Panc1 (cell line): ENCODE measurements around the gene FBXW7. TPM values are rescaled to one million over a fixed set of nuclear protein-coding genes. Genes with fewer than 3 reads are reported as not detected.
A peak's percentile ranks its signal among the peaks of the same experiment; 100 is the strongest.

Experiments used
- ATAC-seq: fragments of 200-7000 bp; cut with Tn5 transposase; 2 replicates; pipeline ENCODE4 v1.9.1; 2020; ENCODE audit warnings: mild to moderate bottlenecking, moderate library complexity
- BruUV-seq: library from RNA; stranded (reverse); fragments of 400-500 nt; replicated peaks from 2 replicates; lab custom pipeline; 2021; lab: Mats Ljungman, UMichigan
- CTCF ChIA-PET: fragments of 300-600 bp; sonication (Branson Sonifier 250); formaldehyde crosslinking; loops from one replicate; lab custom pipeline; 2022; ENCODE audit warnings: antibody characterized with exemption; lab: Charles Lee
- POLR2A ChIA-PET: fragments of 300-600 bp; sonication (Branson Sonifier 250); formaldehyde crosslinking; loops from one replicate; lab custom pipeline; 2022; ENCODE audit warnings: antibody characterized with exemption; lab: Charles Lee
- DNase-seq: peaks from one replicate; pipeline ENCODE4 v3.0.0-alpha.2; 2010; ENCODE audit warnings: low read depth, low spot score
- H3K27ac ChIP-seq: 2 replicates; pipeline ENCODE4 v1.5.1; 2011; ENCODE audit warnings: mild to moderate bottlenecking, low read length, inconsistent platforms
- H3K27me3 ChIP-seq: fragments of 200-500 bp; sonication (Bioruptor generic); 2 replicates; pipeline ENCODE4 v1.6.0; 2014; ENCODE audit warnings: low read length, inconsistent platforms; ENCODE audit not compliant: control insufficient read depth, insufficient read depth
- H3K36me3 ChIP-seq: fragments of 200-500 bp; sonication (Bioruptor generic); 2 replicates; pipeline ENCODE4 v1.5.1; 2014; ENCODE audit warnings: inconsistent platforms, mild to moderate bottlenecking, low read length, moderate library complexity; ENCODE audit not compliant: control insufficient read depth, insufficient read depth
- H3K4me1 ChIP-seq: 2 replicates; pipeline ENCODE4 v1.5.1; 2011; ENCODE audit warnings: inconsistent platforms, mild to moderate bottlenecking, low read length, moderate library complexity; ENCODE audit not compliant: control insufficient read depth, insufficient read depth
- H3K4me3 ChIP-seq, 2 experiments: 2 replicates each; pipeline ENCODE4 v1.5.1; 2011 to 2012; ENCODE audit warnings: low read depth in 2 of 2, low read length in 2 of 2, mild to moderate bottlenecking in 2 of 2, inconsistent platforms in 1 of 2, moderate library complexity in 1 of 2
- H3K9me3 ChIP-seq: fragments of 200-500 bp; sonication (Bioruptor generic); 2 replicates; pipeline ENCODE4 v1.5.1; 2014; ENCODE audit warnings: low read depth, mild to moderate bottlenecking, inconsistent platforms, low read length, moderate library complexity; ENCODE audit not compliant: control insufficient read depth, insufficient read depth
- POLR2AphosphoS5 ChIP-seq: IDR thresholded peaks from 2 replicates; pipeline ENCODE4 v1.6.1; 2012; ENCODE audit warnings: mild to moderate bottlenecking, low read depth, low read length, moderate library complexity
- SIN3A ChIP-seq: IDR thresholded peaks from 2 replicates; pipeline ENCODE4 v1.6.1; 2012; ENCODE audit warnings: low read depth, mild to moderate bottlenecking, low read length, moderate library complexity, borderline replicate concordance; ENCODE audit not compliant: insufficient read depth
- TCF7L2 ChIP-seq: IDR thresholded peaks from 2 replicates; pipeline ENCODE4 v1.6.1; 2011; ENCODE audit warnings: mild to moderate bottlenecking, low read depth, low read length, inconsistent platforms
- in situ Hi-C: cut with HindIII; loops from 2 replicates; pipeline ENCODE4 v1.10.0; 2016; ENCODE audit warnings: low sequenced_read_pairs, low pct_unique_long_range_greater_than_20kb
- intact Hi-C: fragments of 100-400 bp; cut with micrococcal nuclease; formaldehyde crosslinking; loops from one replicate; pipeline ENCODE4 v1.10.0; 2022; ENCODE audit not compliant: unreplicated experiment
- total RNA-seq: library from RNA; stranded (reverse); gene quantifications from one replicate; pipeline ENCODE4 v1.2.1, GENCODE V29; 2021; ENCODE audit not compliant: unreplicated experiment
- TF ChIP-seq, protein P1 (sequence below), 2 experiments: IDR thresholded peaks; 2 replicates each; pipeline ENCODE4 v1.6.1; 2011 to 2012; ENCODE audit warnings: low read depth in 2 of 2, control low read depth in 1 of 2, low read length in 1 of 2, mild to moderate bottlenecking in 1 of 2, moderate library complexity in 1 of 2; ENCODE audit not compliant: insufficient read depth in 1 of 2
- TF ChIP-seq, protein P2 (sequence below): fragments of 450-650 bp; IDR thresholded peaks from 2 replicates; pipeline ENCODE4 v1.5.1; 2017; ENCODE audit warnings: mild to moderate bottlenecking

Gene FBXW7
- total RNA-seq, 1 experiment from 2014 or later, result 16.2 TPM

DNA sequence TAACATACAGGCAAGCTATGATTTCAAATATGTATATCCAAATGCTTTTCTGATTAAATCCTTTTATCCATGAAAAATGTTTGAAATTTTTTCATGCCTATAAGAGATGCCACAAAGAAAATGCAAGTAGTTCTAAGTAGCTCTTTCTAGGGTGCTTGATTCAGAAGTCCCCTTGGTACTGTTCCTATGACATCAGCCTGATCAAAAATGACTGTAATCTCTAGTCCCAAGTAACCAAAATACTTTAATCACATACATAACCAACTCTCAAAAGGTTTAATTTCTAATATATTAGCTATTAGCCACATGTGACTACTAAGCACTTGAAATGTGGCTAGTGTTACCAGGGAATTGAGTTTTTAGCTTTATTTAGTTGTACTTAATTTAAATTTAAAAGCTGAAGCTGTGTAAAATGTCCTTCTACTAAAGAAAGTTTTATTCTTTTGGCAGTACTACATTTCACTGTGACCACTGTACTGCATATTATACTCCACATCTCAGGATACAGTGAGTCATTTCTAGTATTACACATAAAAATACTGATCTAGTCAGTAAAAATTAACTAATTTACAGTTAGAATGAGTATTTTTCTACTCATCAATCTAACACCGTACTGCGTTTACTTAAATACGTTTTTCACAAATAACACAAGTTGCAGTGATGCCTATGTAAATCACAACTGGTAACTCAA, 33.9 kb downstream of the FBXW7 start:
- no peak overlapping the region for H3K4me3 ChIP-seq
- TF ChIP-seq, protein P1, sequence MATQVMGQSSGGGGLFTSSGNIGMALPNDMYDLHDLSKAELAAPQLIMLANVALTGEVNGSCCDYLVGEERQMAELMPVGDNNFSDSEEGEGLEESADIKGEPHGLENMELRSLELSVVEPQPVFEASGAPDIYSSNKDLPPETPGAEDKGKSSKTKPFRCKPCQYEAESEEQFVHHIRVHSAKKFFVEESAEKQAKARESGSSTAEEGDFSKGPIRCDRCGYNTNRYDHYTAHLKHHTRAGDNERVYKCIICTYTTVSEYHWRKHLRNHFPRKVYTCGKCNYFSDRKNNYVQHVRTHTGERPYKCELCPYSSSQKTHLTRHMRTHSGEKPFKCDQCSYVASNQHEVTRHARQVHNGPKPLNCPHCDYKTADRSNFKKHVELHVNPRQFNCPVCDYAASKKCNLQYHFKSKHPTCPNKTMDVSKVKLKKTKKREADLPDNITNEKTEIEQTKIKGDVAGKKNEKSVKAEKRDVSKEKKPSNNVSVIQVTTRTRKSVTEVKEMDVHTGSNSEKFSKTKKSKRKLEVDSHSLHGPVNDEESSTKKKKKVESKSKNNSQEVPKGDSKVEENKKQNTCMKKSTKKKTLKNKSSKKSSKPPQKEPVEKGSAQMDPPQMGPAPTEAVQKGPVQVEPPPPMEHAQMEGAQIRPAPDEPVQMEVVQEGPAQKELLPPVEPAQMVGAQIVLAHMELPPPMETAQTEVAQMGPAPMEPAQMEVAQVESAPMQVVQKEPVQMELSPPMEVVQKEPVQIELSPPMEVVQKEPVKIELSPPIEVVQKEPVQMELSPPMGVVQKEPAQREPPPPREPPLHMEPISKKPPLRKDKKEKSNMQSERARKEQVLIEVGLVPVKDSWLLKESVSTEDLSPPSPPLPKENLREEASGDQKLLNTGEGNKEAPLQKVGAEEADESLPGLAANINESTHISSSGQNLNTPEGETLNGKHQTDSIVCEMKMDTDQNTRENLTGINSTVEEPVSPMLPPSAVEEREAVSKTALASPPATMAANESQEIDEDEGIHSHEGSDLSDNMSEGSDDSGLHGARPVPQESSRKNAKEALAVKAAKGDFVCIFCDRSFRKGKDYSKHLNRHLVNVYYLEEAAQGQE (IDR thresholded peaks at IDR 0.05; ENCODE audit: insufficient read depth in 1 of 2, low read depth in 2 of 2, low read length in 1 of 2), result no peak
- TF ChIP-seq POLR2AphosphoS5, result no peak
- TF ChIP-seq SIN3A, result no peak
- no peak for TF ChIP-seq TCF7L2
- TF ChIP-seq, protein P2, sequence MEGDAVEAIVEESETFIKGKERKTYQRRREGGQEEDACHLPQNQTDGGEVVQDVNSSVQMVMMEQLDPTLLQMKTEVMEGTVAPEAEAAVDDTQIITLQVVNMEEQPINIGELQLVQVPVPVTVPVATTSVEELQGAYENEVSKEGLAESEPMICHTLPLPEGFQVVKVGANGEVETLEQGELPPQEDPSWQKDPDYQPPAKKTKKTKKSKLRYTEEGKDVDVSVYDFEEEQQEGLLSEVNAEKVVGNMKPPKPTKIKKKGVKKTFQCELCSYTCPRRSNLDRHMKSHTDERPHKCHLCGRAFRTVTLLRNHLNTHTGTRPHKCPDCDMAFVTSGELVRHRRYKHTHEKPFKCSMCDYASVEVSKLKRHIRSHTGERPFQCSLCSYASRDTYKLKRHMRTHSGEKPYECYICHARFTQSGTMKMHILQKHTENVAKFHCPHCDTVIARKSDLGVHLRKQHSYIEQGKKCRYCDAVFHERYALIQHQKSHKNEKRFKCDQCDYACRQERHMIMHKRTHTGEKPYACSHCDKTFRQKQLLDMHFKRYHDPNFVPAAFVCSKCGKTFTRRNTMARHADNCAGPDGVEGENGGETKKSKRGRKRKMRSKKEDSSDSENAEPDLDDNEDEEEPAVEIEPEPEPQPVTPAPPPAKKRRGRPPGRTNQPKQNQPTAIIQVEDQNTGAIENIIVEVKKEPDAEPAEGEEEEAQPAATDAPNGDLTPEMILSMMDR, result no peak
- H3K4me1 ChIP-seq, result no peaks in the 10 kb centered on the region; the same call in 1 of the 2 replicates
- H3K36me3 ChIP-seq, result no peaks in the 10 kb centered on the region
- intact Hi-C loops (loop anchor here (2.0 kb wide), 1 partner anchor 139 kb away; no protein-coding TSS in a partner anchor), in situ Hi-C loops (no loop called here)
- DNase-seq (no peak), ATAC-seq (no peak)
- POLR2A ChIA-PET, result no interaction called here
- no peaks in the 10 kb centered on the region for H3K9me3 ChIP-seq
- no TSS peak for BruUV-seq
- H3K27ac ChIP-seq, result no peak overlapping the region
- CTCF ChIA-PET, result interaction anchor here (0.6 kb wide), 1 partner anchor 135 kb away, joined by 3 read pairs; no protein-coding TSS in a partner anchor
- H3K27me3 ChIP-seq, result no peaks in the 10 kb centered on the region

DNA sequence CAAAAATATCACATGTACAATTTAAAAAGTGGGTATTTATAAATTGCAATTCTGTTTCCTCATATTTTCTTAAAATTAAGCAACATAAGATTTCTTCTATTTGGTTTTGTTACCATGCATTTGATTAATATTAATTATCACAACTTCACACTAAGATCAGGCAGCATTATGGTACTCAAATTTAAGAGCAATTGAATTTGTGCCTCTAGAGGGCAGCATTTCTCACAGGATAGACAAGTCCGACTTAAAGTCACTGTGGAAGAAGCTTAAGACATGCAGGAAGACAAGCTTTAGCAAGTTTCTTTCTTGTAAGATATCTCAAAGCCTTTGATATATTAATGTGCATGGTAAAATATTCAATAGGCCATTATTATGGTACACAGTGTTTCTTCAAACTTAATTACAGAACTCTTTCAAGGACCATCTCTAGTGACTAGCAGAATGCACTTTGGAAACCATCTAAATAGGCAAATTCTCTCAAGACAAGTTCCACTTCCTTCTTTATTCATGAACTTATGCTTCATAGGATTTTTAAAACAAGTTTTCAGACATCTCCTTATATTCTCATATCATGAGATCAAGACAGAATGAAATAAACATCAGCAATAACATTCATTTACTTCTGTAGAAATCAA, 35.0 kb downstream of the FBXW7 start:
- BruUV-seq, result no TSS peak
- H3K36me3 ChIP-seq, result no peaks in the 10 kb centered on the region
- in situ Hi-C loops, result no loop called here
- no peak overlapping the region for H3K4me3 ChIP-seq
- H3K9me3 ChIP-seq, result no peaks in the 10 kb centered on the region
- TF ChIP-seq, protein P1 (IDR thresholded peaks at IDR 0.05; ENCODE audit: insufficient read depth in 1 of 2, low read depth in 2 of 2, low read length in 1 of 2), result no peak
- TF ChIP-seq, protein P2, result peak; percentile 69; the same call in 1 of the 2 replicates
- no peaks in the 10 kb centered on the region; the same call in 1 of the 2 replicates for H3K4me1 ChIP-seq
- intact Hi-C loops, result loop anchor here (2.0 kb wide), 1 partner anchor 140 kb away; no protein-coding TSS in a partner anchor
- ATAC-seq (peak; percentile 76; the same call in 1 of the 2 replicates), DNase-seq (peak; percentile 50)
- no peak overlapping the region for H3K27ac ChIP-seq
- POLR2A ChIA-PET, result no interaction called here
- H3K27me3 ChIP-seq, result no peaks in the 10 kb centered on the region
- CTCF ChIA-PET, result interaction anchor here (0.5 to 1.1 kb wide), 3 partner anchors 81 to 145 kb away, joined by 3 to 6 read pairs (median 5); no protein-coding TSS in a partner anchor
